Measurements from ENCODE around the gene DNAL1. TPM values are rescaled to one million over a fixed set of nuclear protein-coding genes. Genes with fewer than 3 reads are reported as not detected.

Gene DNAL1
- total RNA-seq, 1 experiment from 2014 or later, result 12.2 TPM

- Histone ChIP-seq H3K4me3 (ENCODE audit: low read depth, low read length) (no peak overlapping the region), H3K4me1 (peaks cover 58% of the 10 kb centered on the region), H3K36me3 (ENCODE audit: control insufficient read depth, insufficient read depth, low read length) (no peaks in the 10 kb centered on the region; the same call in 1 of the 2 replicates), H3K9me3 (no peaks in the 10 kb centered on the region), H3K27me3 (replicated peaks; ENCODE audit: control insufficient read depth, insufficient read depth, low read length) (no peaks in the 10 kb centered on the region)
- TF ChIP-seq CTCF (IDR thresholded peaks at IDR 0.05; ENCODE audit: insufficient read depth in 1 of 2, low read depth in 1 of 2, low read length in 1 of 2, severe bottlenecking in 1 of 2, unreplicated experiment in 1 of 2), result no peak
- H3K27ac Mint-ChIP-seq (ENCODE audit: unreplicated experiment), result no peak overlapping the region
- no peaks in the 10 kb centered on the region for H3K9me3 Mint-ChIP-seq (ENCODE audit: unreplicated experiment)
- H3K4me1 Mint-ChIP-seq (ENCODE audit: low read depth, unreplicated experiment), result peaks cover 33% of the 10 kb centered on the region
- CTCF ChIA-PET, result interaction anchor here (2.3 kb wide), 1 partner anchor 8 kb away, joined by 9 read pairs; no protein-coding TSS in a partner anchor
- intact Hi-C loops (cut with micrococcal nuclease; ENCODE audit: unreplicated experiment), result no loop called here
- POLR2A ChIA-PET, result no interaction called here
- peaks cover 27% of the 10 kb centered on the region for H3K36me3 Mint-ChIP-seq (ENCODE audit: insufficient read depth, unreplicated experiment)
- H3K27me3 Mint-ChIP-seq (ENCODE audit: insufficient read depth, unreplicated experiment), result no peaks in the 10 kb centered on the region
- BruUV-seq (replicated peaks), result no TSS peak
- no peak overlapping the region for H3K4me3 Mint-ChIP-seq (ENCODE audit: unreplicated experiment)
- DNase-seq, result no peak
Observed at GRCh38 chr14:73750531-73750901, 105.7 kb downstream of the DNAL1 start.

DNA sequence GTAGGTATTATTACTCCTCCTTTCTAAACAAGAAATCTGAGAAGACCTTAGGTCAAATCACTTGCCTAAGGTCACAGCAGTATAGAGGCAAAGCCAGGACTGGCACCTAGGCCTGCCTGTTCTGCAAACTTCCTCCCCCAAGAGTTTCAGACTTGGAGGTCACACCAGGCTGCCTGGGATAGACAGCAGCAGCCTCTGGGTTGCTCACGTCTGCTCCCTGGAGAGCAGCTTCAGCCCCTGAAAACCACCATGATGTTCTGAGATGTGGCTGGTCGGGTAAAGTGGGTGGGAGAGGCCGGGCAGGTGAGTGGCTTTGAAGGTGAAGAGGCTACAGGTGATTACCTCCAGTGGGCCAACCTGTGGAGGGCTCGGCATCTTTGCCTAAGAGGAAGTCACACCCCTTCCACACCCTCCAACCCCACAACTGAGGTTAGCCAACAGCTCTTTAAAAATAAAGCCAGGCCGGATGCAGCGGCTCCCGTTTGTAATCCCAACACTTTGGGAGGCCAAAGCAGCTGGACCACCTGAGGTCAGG lies 106.4 kb downstream of the DNAL1 start:
- peaks cover 59% of the 10 kb centered on the region for H3K4me1 ChIP-seq
- no peak overlapping the region for H3K4me3 ChIP-seq (ENCODE audit: low read depth, low read length)
- intact Hi-C loops (cut with micrococcal nuclease; ENCODE audit: unreplicated experiment), result no loop called here
- H3K36me3 ChIP-seq (ENCODE audit: control insufficient read depth, insufficient read depth, low read length), result no peaks in the 10 kb centered on the region; the same call in 1 of the 2 replicates
- no peak for DNase-seq
- no peaks in the 10 kb centered on the region for H3K27me3 ChIP-seq (replicated peaks; ENCODE audit: control insufficient read depth, insufficient read depth, low read length)
- H3K4me1 Mint-ChIP-seq (ENCODE audit: low read depth, unreplicated experiment), result peaks cover 39% of the 10 kb centered on the region
- no peaks in the 10 kb centered on the region for H3K9me3 ChIP-seq
- peaks cover 32% of the 10 kb centered on the region for H3K36me3 Mint-ChIP-seq (ENCODE audit: insufficient read depth, unreplicated experiment)
- CTCF ChIA-PET, result interaction anchor here (1.0 kb wide), 1 partner anchor 22 kb away, joined by 4 read pairs; no protein-coding TSS in a partner anchor
- no peak overlapping the region for H3K4me3 Mint-ChIP-seq (ENCODE audit: unreplicated experiment)
- TF ChIP-seq CTCF (IDR thresholded peaks at IDR 0.05; ENCODE audit: insufficient read depth in 1 of 2, low read depth in 1 of 2, low read length in 1 of 2, severe bottlenecking in 1 of 2, unreplicated experiment in 1 of 2), result no peak
- H3K27ac Mint-ChIP-seq (ENCODE audit: unreplicated experiment), result no peak overlapping the region
- POLR2A ChIA-PET, result no interaction called here
- H3K27me3 Mint-ChIP-seq (ENCODE audit: insufficient read depth, unreplicated experiment), result no peaks in the 10 kb centered on the region
- BruUV-seq (replicated peaks), result no TSS peak
- no peaks in the 10 kb centered on the region for H3K9me3 Mint-ChIP-seq (ENCODE audit: unreplicated experiment)

DNA sequence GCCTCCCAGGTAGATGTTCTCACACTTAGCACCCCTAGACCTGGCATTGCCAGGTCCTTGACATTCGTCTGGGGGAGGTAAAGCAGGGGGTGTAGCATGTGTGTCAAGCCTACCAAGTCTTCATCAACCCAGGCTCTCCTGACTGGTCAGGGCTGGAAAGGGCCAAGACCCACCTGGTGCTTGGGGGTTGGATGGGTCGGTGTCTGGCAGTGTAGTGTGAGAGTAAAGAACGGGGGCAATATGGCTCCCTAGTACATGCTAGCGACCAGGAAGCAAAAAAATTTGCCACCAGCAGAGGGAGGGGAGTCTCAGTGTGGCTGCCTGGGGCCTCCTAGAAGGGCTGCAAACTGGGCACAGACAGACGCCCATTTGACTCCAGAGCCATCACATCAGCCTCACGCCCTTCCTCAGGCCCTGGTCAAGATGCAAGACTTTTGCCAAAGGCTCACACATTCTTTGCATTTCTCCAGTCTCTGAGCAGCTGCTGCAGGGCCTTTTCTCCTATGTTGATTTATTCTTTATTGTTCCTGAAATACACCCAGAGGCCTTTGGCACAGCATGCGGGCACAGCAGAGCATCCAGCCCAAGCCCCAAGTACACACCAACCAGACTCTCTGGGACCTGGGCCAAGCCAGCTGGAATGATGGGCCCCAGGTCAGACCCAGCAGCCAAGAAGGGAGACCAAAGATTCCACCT lies 107.7 kb downstream of the DNAL1 start:
- ChIA-PET POLR2A (interaction anchor here (0.5 to 0.8 kb wide), 2 partner anchors 90 to 312 kb away, joined by 4 to 8 read pairs; no protein-coding TSS in a partner anchor), CTCF (no interaction called here)
- no peaks in the 10 kb centered on the region for H3K9me3 ChIP-seq
- peak; percentile 16 to 25 for TF ChIP-seq CTCF (IDR thresholded peaks at IDR 0.05; ENCODE audit: insufficient read depth in 1 of 2, low read depth in 1 of 2, low read length in 1 of 2, severe bottlenecking in 1 of 2, unreplicated experiment in 1 of 2)
- Mint-ChIP-seq H3K36me3 (ENCODE audit: insufficient read depth, unreplicated experiment) (peaks cover 33% of the 10 kb centered on the region), H3K4me1 (ENCODE audit: low read depth, unreplicated experiment) (peaks cover 45% of the 10 kb centered on the region), H3K4me3 (ENCODE audit: unreplicated experiment) (no peak overlapping the region), H3K9me3 (ENCODE audit: unreplicated experiment) (no peaks in the 10 kb centered on the region), H3K27me3 (ENCODE audit: insufficient read depth, unreplicated experiment) (no peaks in the 10 kb centered on the region), H3K27ac (ENCODE audit: unreplicated experiment) (peak overlapping the region; percentile 74)
- peaks cover 52% of the 10 kb centered on the region for H3K4me1 ChIP-seq
- H3K27me3 ChIP-seq (replicated peaks; ENCODE audit: control insufficient read depth, insufficient read depth, low read length), result no peaks in the 10 kb centered on the region
- DNase-seq, result no peak
- H3K4me3 ChIP-seq (ENCODE audit: low read depth, low read length), result no peak overlapping the region
- no TSS peak for BruUV-seq (replicated peaks)
- H3K36me3 ChIP-seq (ENCODE audit: control insufficient read depth, insufficient read depth, low read length), result no peaks in the 10 kb centered on the region
- intact Hi-C loops (cut with micrococcal nuclease; ENCODE audit: unreplicated experiment), result no loop called here

Other genes with a start within 250 kb of the DNAL1 start
- 66.2 and 67.6 TPM in 2 replicates for gene NUMB, start 186.4 kb upstream of the DNAL1 start, total RNA-seq (2022)
- gene RIOX1, start 154.1 kb upstream of the DNAL1 start, total RNA-seq (2022), result 16.1 and 16.5 TPM in 2 replicates
- 10.3 TPM in 2 replicates for gene ACOT1, start 107.8 kb upstream of the DNAL1 start, total RNA-seq (2022)
- gene HEATR4, start 86.0 kb upstream of the DNAL1 start, total RNA-seq (2022), result 0.14 and 0.29 TPM in 2 replicates
- 36.7 and 41.4 TPM in 2 replicates for gene ACOT2, start 75.8 kb upstream of the DNAL1 start, total RNA-seq (2022)
- 2.7 and 3.2 TPM in 2 replicates for gene ACOT4, start 53.1 kb upstream of the DNAL1 start, total RNA-seq (2022)
- not detected in 2 replicates for gene ACOT6, start 32.5 kb upstream of the DNAL1 start, total RNA-seq (2022)
- gene PNMA1, start 69.4 kb downstream of the DNAL1 start, total RNA-seq (2022), result 33.2 and 38.8 TPM in 2 replicates
- gene PTGR2, start 206.8 kb downstream of the DNAL1 start, total RNA-seq (2022), result 14.2 and 16.5 TPM in 2 replicates
- 35.9 and 36.8 TPM in 2 replicates for gene ZNF410, start 241.9 kb downstream of the DNAL1 start, total RNA-seq (2022)